ENCODE data around the gene FEZF2. TPM values are rescaled to one million over a fixed set of nuclear protein-coding genes. Genes with fewer than 3 reads are reported as not detected.

The FEZF2 gene
- polyA plus RNA-seq, 3 donors: not detected

DNA sequence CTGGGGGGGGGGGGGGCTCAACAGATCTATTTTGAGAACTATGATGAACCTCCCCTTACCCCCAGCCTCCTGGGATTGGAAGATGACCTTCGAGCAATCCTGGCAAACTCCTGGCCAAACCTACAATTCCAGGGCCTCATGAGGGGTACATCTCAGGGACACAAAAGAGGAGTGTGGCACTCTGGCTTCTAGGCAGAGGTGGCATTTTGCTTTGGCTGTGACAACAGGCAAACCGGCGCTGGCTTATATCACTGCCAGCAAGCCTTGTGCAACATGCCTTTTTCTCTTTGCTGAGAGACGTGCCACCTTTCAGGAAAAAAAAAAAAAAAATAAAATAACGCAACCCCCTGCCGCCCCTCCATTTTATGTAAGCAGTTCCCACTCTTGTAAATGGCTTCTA lies 31.8 kb upstream of the FEZF2 start:
- Histone ChIP-seq H3K4me1 (ENCODE audit: control insufficient read depth in 1 of 2, insufficient read depth in 2 of 2, low read length in 2 of 2) (no peaks in the 10 kb centered on the region), H3K27ac (ENCODE audit: low read depth in 1 of 2, low read length in 2 of 2) (no peak overlapping the region), H3K27me3 (ENCODE audit: control insufficient read depth in 2 of 2, insufficient read depth in 2 of 2, low read length in 2 of 2) (no peaks in the 10 kb centered on the region), H3K4me2 (replicated peaks; ENCODE audit: extremely low read depth, low read length, poor library complexity, severe bottlenecking) (no peak overlapping the region), H3K36me3 (replicated peaks in 1 of 2; ENCODE audit: control insufficient read depth in 1 of 2, insufficient read depth in 2 of 2, low read length in 2 of 2) (no peaks in the 10 kb centered on the region), H3K4me3 (replicated peaks in 1 of 3; ENCODE audit: low read depth in 2 of 3, low read length in 3 of 3) (no peak overlapping the region), H3K9ac (ENCODE audit: insufficient read depth, low read length, poor library complexity, severe bottlenecking) (no peak overlapping the region), H3K79me2 (ENCODE audit: insufficient read depth, low read length) (no peaks in the 10 kb centered on the region), H2AFZ (ENCODE audit: insufficient read depth, low read depth, low read length, poor library complexity, severe bottlenecking) (no peak overlapping the region), H3K9me3 (replicated peaks in 1 of 2; ENCODE audit: control insufficient read depth in 1 of 2, insufficient read depth in 1 of 2, low read length in 2 of 2) (no peaks in the 10 kb centered on the region), H4K20me1 (ENCODE audit: insufficient read depth, low read length) (no peaks in the 10 kb centered on the region)
- H3K27ac Mint-ChIP-seq: no peak overlapping the region
- no peak overlapping the region for H3K4me3 Mint-ChIP-seq
- no peak for TF ChIP-seq CTCF (IDR thresholded peaks at IDR 0.05)
- intact Hi-C loops (cut with micrococcal nuclease): no loop called here
- no peak for DNase-seq
- H3K9me3 Mint-ChIP-seq: peaks cover 0 to 3% (median 0%) of the 10 kb centered on the region in 7 donors
- WGBS (ENCODE audit: insufficient coverage): 85% methylated on average over 2 of the region's 6 CpGs
- peaks cover 0 to 5% (median 2%) of the 10 kb centered on the region in 3 donors for H3K27me3 Mint-ChIP-seq (ENCODE audit: low read depth in 3 of 3)
- no peaks in the 10 kb centered on the region for H3K36me3 Mint-ChIP-seq
- no peaks in the 10 kb centered on the region for H3K4me1 Mint-ChIP-seq

DNA sequence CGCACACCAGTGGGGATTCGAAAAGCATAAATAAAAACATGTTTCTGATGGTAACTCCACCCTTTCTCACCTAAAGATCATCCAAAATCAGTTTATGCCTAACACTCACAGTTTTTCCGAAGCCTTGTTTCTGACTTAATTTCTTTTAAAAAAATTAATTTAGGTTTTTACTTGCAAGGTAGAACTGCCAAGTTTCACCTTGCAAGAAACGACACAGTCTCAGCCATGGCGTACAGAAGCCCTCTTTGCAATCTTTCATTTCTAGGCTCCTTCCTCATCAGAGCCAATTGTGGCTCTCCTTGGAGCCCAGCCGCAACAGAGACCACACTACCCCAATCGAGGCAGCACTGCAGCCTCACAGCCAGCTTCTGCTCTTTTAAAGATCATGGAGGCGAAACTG lies 31.0 kb upstream of the FEZF2 start:
- Histone ChIP-seq H3K4me1 (ENCODE audit: control insufficient read depth in 1 of 2, insufficient read depth in 2 of 2, low read length in 2 of 2) (no peaks in the 10 kb centered on the region), H3K4me2 (replicated peaks; ENCODE audit: extremely low read depth, low read length, poor library complexity, severe bottlenecking) (no peak overlapping the region), H3K9ac (ENCODE audit: insufficient read depth, low read length, poor library complexity, severe bottlenecking) (no peak overlapping the region), H3K27me3 (ENCODE audit: control insufficient read depth in 2 of 2, insufficient read depth in 2 of 2, low read length in 2 of 2) (no peaks in the 10 kb centered on the region), H3K4me3 (replicated peaks in 1 of 3; ENCODE audit: low read depth in 2 of 3, low read length in 3 of 3) (no peak overlapping the region), H3K9me3 (replicated peaks in 1 of 2; ENCODE audit: control insufficient read depth in 1 of 2, insufficient read depth in 1 of 2, low read length in 2 of 2) (no peaks in the 10 kb centered on the region), H2AFZ (ENCODE audit: insufficient read depth, low read depth, low read length, poor library complexity, severe bottlenecking) (no peak overlapping the region), H3K79me2 (ENCODE audit: insufficient read depth, low read length) (no peaks in the 10 kb centered on the region), H4K20me1 (ENCODE audit: insufficient read depth, low read length) (no peaks in the 10 kb centered on the region), H3K36me3 (replicated peaks in 1 of 2; ENCODE audit: control insufficient read depth in 1 of 2, insufficient read depth in 2 of 2, low read length in 2 of 2) (no peaks in the 10 kb centered on the region), H3K27ac (ENCODE audit: low read depth in 1 of 2, low read length in 2 of 2) (no peak overlapping the region)
- TF ChIP-seq CTCF (IDR thresholded peaks at IDR 0.05): no peak
- Mint-ChIP-seq H3K27me3 (ENCODE audit: low read depth in 3 of 3) (peaks cover 0 to 6% (median 2%) of the 10 kb centered on the region in 3 donors), H3K4me1 (no peaks in the 10 kb centered on the region), H3K4me3 (no peak overlapping the region), H3K9me3 (peaks cover 0 to 3% (median 0%) of the 10 kb centered on the region in 7 donors), H3K27ac (no peak overlapping the region), H3K36me3 (no peaks in the 10 kb centered on the region)
- WGBS (ENCODE audit: insufficient coverage): 93% methylated on average over 5 of the region's 8 CpGs
- intact Hi-C loops (cut with micrococcal nuclease): no loop called here
- DNase-seq: no peak
